ENCODE measurements around the gene CRB3.

DNA sequence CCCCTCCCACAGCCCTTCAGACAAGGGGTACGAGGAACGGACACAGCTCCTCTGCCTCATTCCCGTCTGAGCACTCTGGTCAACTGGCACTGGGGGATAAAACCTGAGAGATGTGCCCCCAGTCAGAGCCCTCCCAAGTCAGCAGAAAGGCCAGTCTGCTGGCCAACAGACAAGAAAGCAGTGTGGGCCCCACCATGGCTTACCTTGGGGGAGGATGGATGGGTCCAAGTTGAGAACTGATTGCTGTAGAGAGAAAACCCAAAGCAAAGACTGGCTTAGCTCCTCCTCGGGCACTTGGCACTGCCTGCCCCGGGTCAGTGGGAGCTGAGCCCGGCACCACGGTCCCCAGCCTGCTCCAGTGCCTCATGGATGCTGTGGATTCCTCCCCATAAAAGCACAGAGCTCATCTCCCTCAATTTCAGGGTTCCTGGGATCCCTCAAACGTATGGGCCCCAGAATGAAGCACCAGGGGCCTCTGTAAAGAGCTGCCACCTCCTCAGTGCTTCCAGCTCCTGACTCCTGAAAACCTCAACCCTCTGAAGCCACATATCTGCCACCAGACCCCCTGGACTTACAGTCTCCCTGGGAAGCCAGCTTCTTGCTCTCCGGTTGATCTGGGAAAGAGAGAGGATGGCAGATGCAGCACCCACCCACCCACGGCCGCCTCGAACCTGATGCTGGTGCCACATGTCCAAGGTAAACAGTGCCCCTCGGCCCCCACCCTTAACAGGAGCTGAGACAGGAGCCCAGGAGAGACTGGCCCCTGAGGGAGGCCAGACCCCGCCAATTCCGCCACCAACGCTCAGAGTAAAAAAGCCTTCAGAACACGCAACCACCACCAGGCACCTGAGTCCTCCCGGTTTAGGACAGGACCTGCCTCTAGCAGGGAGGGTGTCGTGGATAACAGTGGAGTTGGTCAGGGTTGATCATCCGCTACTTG, 42.7 kb upstream of the CRB3 start:
- TF ChIP-seq, protein P1, sequence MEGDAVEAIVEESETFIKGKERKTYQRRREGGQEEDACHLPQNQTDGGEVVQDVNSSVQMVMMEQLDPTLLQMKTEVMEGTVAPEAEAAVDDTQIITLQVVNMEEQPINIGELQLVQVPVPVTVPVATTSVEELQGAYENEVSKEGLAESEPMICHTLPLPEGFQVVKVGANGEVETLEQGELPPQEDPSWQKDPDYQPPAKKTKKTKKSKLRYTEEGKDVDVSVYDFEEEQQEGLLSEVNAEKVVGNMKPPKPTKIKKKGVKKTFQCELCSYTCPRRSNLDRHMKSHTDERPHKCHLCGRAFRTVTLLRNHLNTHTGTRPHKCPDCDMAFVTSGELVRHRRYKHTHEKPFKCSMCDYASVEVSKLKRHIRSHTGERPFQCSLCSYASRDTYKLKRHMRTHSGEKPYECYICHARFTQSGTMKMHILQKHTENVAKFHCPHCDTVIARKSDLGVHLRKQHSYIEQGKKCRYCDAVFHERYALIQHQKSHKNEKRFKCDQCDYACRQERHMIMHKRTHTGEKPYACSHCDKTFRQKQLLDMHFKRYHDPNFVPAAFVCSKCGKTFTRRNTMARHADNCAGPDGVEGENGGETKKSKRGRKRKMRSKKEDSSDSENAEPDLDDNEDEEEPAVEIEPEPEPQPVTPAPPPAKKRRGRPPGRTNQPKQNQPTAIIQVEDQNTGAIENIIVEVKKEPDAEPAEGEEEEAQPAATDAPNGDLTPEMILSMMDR (conservative IDR thresholded peaks at IDR 0.05; ENCODE audit: low read depth in 2 of 2), result no peak
- TF ChIP-seq EZH2 (IDR thresholded peaks at IDR 0.05; ENCODE audit: low read depth, unreplicated experiment), result no peak
- no peak for TF ChIP-seq JUNB (IDR thresholded peaks at IDR 0.05; ENCODE audit: unreplicated experiment)
- TF ChIP-seq EZH2phosphoT487 (IDR thresholded peaks at IDR 0.05; ENCODE audit: unreplicated experiment), result no peak
- no peak for TF ChIP-seq POLR2AphosphoS5 (IDR thresholded peaks at IDR 0.05; ENCODE audit: low read depth)
- TF ChIP-seq, protein P2, sequence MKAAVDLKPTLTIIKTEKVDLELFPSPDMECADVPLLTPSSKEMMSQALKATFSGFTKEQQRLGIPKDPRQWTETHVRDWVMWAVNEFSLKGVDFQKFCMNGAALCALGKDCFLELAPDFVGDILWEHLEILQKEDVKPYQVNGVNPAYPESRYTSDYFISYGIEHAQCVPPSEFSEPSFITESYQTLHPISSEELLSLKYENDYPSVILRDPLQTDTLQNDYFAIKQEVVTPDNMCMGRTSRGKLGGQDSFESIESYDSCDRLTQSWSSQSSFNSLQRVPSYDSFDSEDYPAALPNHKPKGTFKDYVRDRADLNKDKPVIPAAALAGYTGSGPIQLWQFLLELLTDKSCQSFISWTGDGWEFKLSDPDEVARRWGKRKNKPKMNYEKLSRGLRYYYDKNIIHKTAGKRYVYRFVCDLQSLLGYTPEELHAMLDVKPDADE (IDR thresholded peaks at IDR 0.05), result no peak

Data from GM23338 (cell line).